Lung (tissue), 12 donors: ENCODE results near the gene KIF26B. TPM values are rescaled to one million over a fixed set of nuclear protein-coding genes. Genes with fewer than 3 reads are reported as not detected.

Source experiments
- ATAC-seq: fragments of 200-7000 bp; cut with Tn5 transposase; one replicate; pipeline ENCODE4 v1.9.1; 2020; ENCODE audit warnings: moderate number of reproducible peaks; ENCODE audit not compliant: insufficient read depth, low FRiP score
- DNase-seq, 3 donors: peaks; one replicate each; pipeline ENCODE4 v3.0.0-alpha.2; 2013 to 2017
- H3K27ac ChIP-seq, 2 donors: one replicate each; pipeline ENCODE4 v1.5.1; 2013; ENCODE audit warnings: mild to moderate bottlenecking in 2 of 2, moderate library complexity in 2 of 2, control low read depth in 1 of 2, inconsistent platforms in 1 of 2, low read depth in 1 of 2, low read length in 1 of 2
- H3K27me3 ChIP-seq, 3 donors: one replicate each; pipeline ENCODE4 v1.5.1; 2013; ENCODE audit warnings: low read length in 2 of 3; ENCODE audit not compliant: control insufficient read depth in 3 of 3, insufficient read depth in 3 of 3
- H3K36me3 ChIP-seq, 4 donors: one replicate each; pipeline ENCODE4 v1.5.1; 2013; ENCODE audit warnings: low read length in 4 of 4, mild to moderate bottlenecking in 1 of 4, moderate library complexity in 1 of 4; ENCODE audit not compliant: control insufficient read depth in 4 of 4, insufficient read depth in 4 of 4
- H3K4me1 ChIP-seq, 5 donors: one replicate each; pipeline ENCODE4 v1.5.1; 2013; ENCODE audit warnings: low read length in 5 of 5, mild to moderate bottlenecking in 2 of 5, moderate library complexity in 1 of 5; ENCODE audit not compliant: control insufficient read depth in 5 of 5, insufficient read depth in 5 of 5
- H3K4me3 ChIP-seq: one replicate; pipeline ENCODE4 v1.5.1; 2013; ENCODE audit warnings: mild to moderate bottlenecking, control low read depth, moderate library complexity
- H3K9ac ChIP-seq, 2 donors: one replicate each; pipeline ENCODE4 v1.5.1; 2013; ENCODE audit warnings: low read length in 2 of 2, control low read depth in 1 of 2; ENCODE audit not compliant: insufficient read depth in 1 of 2
- H3K9me3 ChIP-seq, 4 donors: one replicate each; pipeline ENCODE4 v1.5.1; 2013; ENCODE audit warnings: low read length in 3 of 4, mild to moderate bottlenecking in 1 of 4, moderate library complexity in 1 of 4; ENCODE audit not compliant: control insufficient read depth in 4 of 4, insufficient read depth in 3 of 4
- CTCF ChIP-seq: IDR thresholded peaks from 2 replicates; pipeline ENCODE4 v1.5.1; 2012; ENCODE audit warnings: mild to moderate bottlenecking; ENCODE audit errors: control extremely low read depth, extremely low read depth
- WGBS, 2 donors: extraction: QIAGEN DNeasy Blood & Tissue Kit; methylation state at CpG; one replicate each; pipeline ENCODE4 v1.1.7; 2013; 5-methylcytosine and 5-hydroxymethylcytosine counted together
- polyA plus RNA-seq, 2 donors: library from polyadenylated mRNA; stranded (reverse); fragments of 200-250 nt; gene quantifications; one replicate each; pipeline ENCODE4 v1.2.1, GENCODE V29; 2013
- total RNA-seq, 2 donors: library from RNA; depleted of rRNA in 1 of 2; stranded (reverse); fragments of >200 nt in 1 of 2; gene quantifications; one replicate each; pipeline ENCODE4 v1.2.1, GENCODE V29; 2014 to 2021
- donor health status: control.
- donor health status: control.
- donor health status: Bipolar disorder and iron deficiency.
- donor health status: healthy.
- donor health status: DM: yes; HTN: yes; CAD: no.

KIF26B gene
- total and polyA plus RNA-seq, 4 donors, result 0.61 to 6.7 (median 2.2) TPM

DNA sequence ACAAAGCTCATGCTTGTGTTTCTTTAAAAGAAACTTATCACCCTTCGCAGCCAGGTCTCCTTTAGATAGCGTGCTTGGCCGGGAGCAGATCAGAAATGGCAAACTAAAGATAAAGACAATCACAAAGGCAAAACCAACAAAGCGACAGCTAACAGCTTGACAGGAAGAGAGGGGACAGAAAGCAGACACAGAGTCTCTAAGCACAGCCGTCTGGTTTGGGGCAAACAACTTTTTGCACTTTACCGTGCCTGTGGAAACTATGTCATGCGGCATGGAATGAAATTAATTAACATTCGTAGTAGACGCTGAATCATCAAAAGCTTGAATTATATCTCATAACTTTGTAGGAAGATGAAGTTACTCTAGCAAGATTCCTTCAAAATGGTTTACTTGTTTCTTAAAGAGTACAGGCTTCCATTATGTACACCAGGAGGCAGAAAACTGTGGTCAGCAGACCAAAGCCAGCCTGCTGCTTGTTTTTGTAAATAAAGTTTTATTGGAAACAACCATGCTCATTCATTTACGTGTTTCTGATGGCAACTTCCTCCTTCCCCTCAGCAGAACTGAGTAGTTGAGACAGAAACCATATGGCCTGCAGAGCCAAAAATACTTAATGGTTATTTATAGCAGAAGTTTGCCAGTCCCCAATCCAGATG lies 183.2 kb downstream of the KIF26B start:
- ATAC-seq (no peak), DNase-seq (peak in 1 of 3 donors; percentile 42)
- Histone ChIP-seq H3K9ac (no peak overlapping the region), H3K27me3 (no peaks in the 10 kb centered on the region), H3K4me1 (no peaks in the 10 kb centered on the region), H3K36me3 (no peaks in the 10 kb centered on the region), H3K4me3 (no peak overlapping the region), H3K27ac (no peak overlapping the region), H3K9me3 (no peaks in the 10 kb centered on the region)
- WGBS, 2 donors, result 81 to 84% methylated on average over 10 of the region's 10 CpGs
- TF ChIP-seq CTCF, result no peak

DNA sequence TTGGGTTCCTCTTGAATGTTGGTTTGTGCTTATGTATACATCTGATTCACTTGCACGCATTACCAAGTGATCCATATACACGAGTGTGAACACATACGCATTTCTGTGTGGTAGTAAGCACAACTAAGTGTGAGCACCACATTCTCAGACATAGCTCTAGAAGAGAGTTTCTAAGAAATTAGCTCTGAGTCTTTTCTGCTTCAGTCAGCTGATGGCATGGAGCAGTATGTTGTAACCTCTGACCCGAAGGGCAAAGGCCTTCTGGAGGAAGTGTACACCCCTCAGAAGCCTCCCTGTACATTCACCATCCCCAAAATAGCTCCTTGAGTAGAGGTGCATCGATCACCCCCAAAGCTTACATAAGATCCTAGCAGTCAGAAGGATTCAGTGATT lies 183.7 kb downstream of the KIF26B start:
- H3K9ac ChIP-seq, result no peak overlapping the region
- no peaks in the 10 kb centered on the region for H3K9me3 ChIP-seq
- no peak for DNase-seq
- H3K4me1 ChIP-seq, result no peaks in the 10 kb centered on the region
- no peak for ATAC-seq
- no peak overlapping the region for H3K4me3 ChIP-seq
- no peak for TF ChIP-seq CTCF
- WGBS, 2 donors, result 88 to 90% methylated on average over 5 of the region's 5 CpGs
- H3K27ac ChIP-seq, result no peak overlapping the region
- no peaks in the 10 kb centered on the region for H3K36me3 ChIP-seq
- H3K27me3 ChIP-seq, result no peaks in the 10 kb centered on the region

DNA sequence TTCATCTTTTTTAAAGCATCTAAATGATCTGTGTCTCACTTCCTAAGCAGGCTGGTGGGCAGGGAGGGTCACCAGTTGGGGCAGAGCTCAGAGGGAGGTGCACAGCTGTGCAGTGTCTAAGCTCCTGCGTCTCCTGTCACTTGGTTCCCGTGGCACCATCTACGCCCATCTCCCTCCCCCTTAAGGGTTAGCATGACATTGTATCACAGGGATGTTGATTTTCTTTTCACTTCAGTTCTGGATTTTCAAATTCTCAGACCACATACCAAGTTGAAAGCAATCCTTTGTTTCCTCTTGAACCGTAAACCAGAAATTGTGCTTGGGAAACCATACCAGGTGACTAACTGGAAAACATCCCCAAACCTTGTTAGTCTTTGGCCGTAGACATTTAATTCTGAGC lies 187.0 kb downstream of the KIF26B start:
- TF ChIP-seq CTCF, result no peak
- Histone ChIP-seq H3K9me3 (peaks cover 0 to 2% (median 0%) of the 10 kb centered on the region in 4 donors), H3K4me3 (no peak overlapping the region), H3K4me1 (no peaks in the 10 kb centered on the region), H3K36me3 (no peaks in the 10 kb centered on the region), H3K27ac (no peak overlapping the region), H3K27me3 (no peaks in the 10 kb centered on the region), H3K9ac (no peak overlapping the region)
- ATAC-seq (no peak), DNase-seq (no peak)
- 86 to 88% methylated on average over 5 of the region's 5 CpGs for WGBS, 2 donors
